Ectodermal cell (in vitro differentiated cells): Measurements from ENCODE around the gene FRS3.
"Not testable (repeated sequence)": the region's sequence is repeated elsewhere in the genome, so short reads cannot be mapped to it uniquely, and the experiment has no call there.

Source experiments
- H3K27ac ChIP-seq: 2 replicates; pipeline ENCODE4 v1.7.0; 2013; ENCODE audit warnings: mild to moderate bottlenecking, low read depth, low read length; ENCODE audit not compliant: insufficient read depth, poor library complexity, severe bottlenecking
- H3K27me3 ChIP-seq: 2 replicates; pipeline ENCODE4 v1.7.0; 2013; ENCODE audit warnings: mild to moderate bottlenecking, low read length; ENCODE audit not compliant: insufficient read depth, control insufficient read depth, poor library complexity, severe bottlenecking
- H3K36me3 ChIP-seq: one replicate; pipeline ENCODE4 v1.7.0; 2013; ENCODE audit warnings: low read length; ENCODE audit not compliant: control insufficient read depth, insufficient read depth
- H3K4me1 ChIP-seq: one replicate; pipeline ENCODE4 v1.7.0; 2013; ENCODE audit warnings: low read length; ENCODE audit not compliant: control insufficient read depth, insufficient read depth
- H3K4me3 ChIP-seq: 2 replicates; pipeline ENCODE4 v1.7.0; 2013; ENCODE audit warnings: low read depth, low read length, control low read depth; ENCODE audit not compliant: insufficient read depth
- H3K9me3 ChIP-seq: 2 replicates; pipeline ENCODE4 v1.7.0; 2013; ENCODE audit warnings: mild to moderate bottlenecking, low read length, moderate library complexity; ENCODE audit not compliant: control insufficient read depth
- WGBS, 2 experiments: methylation state at CpG; one replicate each; pipeline ENCODE4 v1.1.7; 2013; ENCODE audit warnings: missing lambda C conversion rate in 2 of 2; 5-methylcytosine and 5-hydroxymethylcytosine counted together

FRS3 gene

GRCh38 chr6:41813956-41814355, 34.3 kb upstream of the FRS3 start:
- Histone ChIP-seq H3K4me3 (no peak overlapping the region), H3K27me3 (no peaks in the 10 kb centered on the region), H3K27ac (no peak overlapping the region), H3K4me1 (no peaks in the 10 kb centered on the region), H3K36me3 (no peaks in the 10 kb centered on the region), H3K9me3 (no peaks in the 10 kb centered on the region)
- 60 to 100% methylated on average over 1 to 2 of the region's 2 CpGs for WGBS, 2 experiments

GRCh38 chr6:41813469-41813868, 33.8 kb upstream of the FRS3 start:
- Histone ChIP-seq H3K27me3 (no peaks in the 10 kb centered on the region), H3K36me3 (no peaks in the 10 kb centered on the region), H3K9me3 (no peaks in the 10 kb centered on the region), H3K4me1 (no peaks in the 10 kb centered on the region), H3K27ac (no peak overlapping the region), H3K4me3 (no peak overlapping the region)
- WGBS, 2 experiments: 94 to 96% methylated on average over 2 of the region's 2 CpGs

GRCh38 chr6:41811946-41812345, 32.2 kb upstream of the FRS3 start:
- not testable (repeated sequence) for H3K36me3 ChIP-seq, H3K4me3 ChIP-seq, H3K4me1 ChIP-seq, H3K27me3 ChIP-seq, H3K9me3 ChIP-seq, H3K27ac ChIP-seq
- 84 to 95% methylated on average over 13 of the region's 13 CpGs for WGBS, 2 experiments

GRCh38 chr6:41811095-41811494, 31.4 kb upstream of the FRS3 start:
- H3K4me1 ChIP-seq: no peaks in the 10 kb centered on the region
- H3K9me3 ChIP-seq: no peaks in the 10 kb centered on the region
- no peaks in the 10 kb centered on the region for H3K36me3 ChIP-seq
- 94 to 97% methylated on average over 2 of the region's 3 CpGs for WGBS, 2 experiments
- no peak overlapping the region for H3K4me3 ChIP-seq
- H3K27ac ChIP-seq: no peak overlapping the region
- H3K27me3 ChIP-seq: no peaks in the 10 kb centered on the region

GRCh38 chr6:41805830-41806774, 26.4 kb upstream of the FRS3 start:
- no peak overlapping the region for H3K27ac ChIP-seq
- no peak overlapping the region for H3K4me3 ChIP-seq
- H3K36me3 ChIP-seq: peaks cover 8% of the 10 kb centered on the region
- no peaks in the 10 kb centered on the region for H3K9me3 ChIP-seq
- WGBS, 2 experiments: 96 to 97% methylated on average over 74 of the region's 74 CpGs
- no peaks in the 10 kb centered on the region for H3K27me3 ChIP-seq
- H3K4me1 ChIP-seq: no peaks in the 10 kb centered on the region

- H3K27me3 ChIP-seq: no peaks in the 10 kb centered on the region
- no peaks in the 10 kb centered on the region for H3K4me1 ChIP-seq
- H3K9me3 ChIP-seq: no peaks in the 10 kb centered on the region
- H3K27ac ChIP-seq: no peak overlapping the region
- H3K4me3 ChIP-seq: no peak overlapping the region
- WGBS, 2 experiments: 82 to 100% methylated on average over 2 of the region's 2 CpGs
- H3K36me3 ChIP-seq: peaks cover 18% of the 10 kb centered on the region
Measured at GRCh38 chr6:41801380-41801779, 21.7 kb upstream of the FRS3 start.

GRCh38 chr6:41799559-41799911, 19.8 kb upstream of the FRS3 start:
- Histone ChIP-seq H3K4me1 (no peaks in the 10 kb centered on the region), H3K36me3 (peaks cover 13% of the 10 kb centered on the region), H3K27ac (no peak overlapping the region), H3K4me3 (no peak overlapping the region), H3K9me3 (no peaks in the 10 kb centered on the region), H3K27me3 (no peaks in the 10 kb centered on the region)
- WGBS, 2 experiments: 86 to 91% methylated on average over 2 of the region's 2 CpGs

GRCh38 chr6:41798901-41799558, 19.3 kb upstream of the FRS3 start:
- Histone ChIP-seq H3K27me3 (no peaks in the 10 kb centered on the region), H3K4me1 (no peaks in the 10 kb centered on the region), H3K9me3 (no peaks in the 10 kb centered on the region), H3K27ac (no peak overlapping the region), H3K4me3 (no peak overlapping the region), H3K36me3 (peaks cover 13% of the 10 kb centered on the region)
- 92 to 97% methylated on average over 6 to 7 of the region's 7 CpGs for WGBS, 2 experiments

- Histone ChIP-seq H3K4me1 (no peaks in the 10 kb centered on the region), H3K27me3 (no peaks in the 10 kb centered on the region), H3K36me3 (peaks cover 10% of the 10 kb centered on the region), H3K27ac (no peak overlapping the region), H3K9me3 (no peaks in the 10 kb centered on the region), H3K4me3 (no peak overlapping the region)
- 96 to 98% methylated on average over 2 of the region's 2 CpGs for WGBS, 2 experiments
Measured at GRCh38 chr6:41796474-41796873, 16.8 kb upstream of the FRS3 start.

GRCh38 chr6:41791984-41792383, 12.3 kb upstream of the FRS3 start:
- 91 to 95% methylated on average over 4 of the region's 4 CpGs for WGBS, 2 experiments
- Histone ChIP-seq H3K36me3 (peaks cover 13% of the 10 kb centered on the region), H3K4me3 (no peak overlapping the region), H3K27ac (no peak overlapping the region), H3K4me1 (no peaks in the 10 kb centered on the region), H3K27me3 (no peaks in the 10 kb centered on the region), H3K9me3 (no peaks in the 10 kb centered on the region)
